ENCODE data around the gene ABHD12. TPM values are rescaled to one million over a fixed set of nuclear protein-coding genes. Genes with fewer than 3 reads are reported as not detected.

The ABHD12 gene
- total RNA-seq, 1 donor from 2014 or later, result 79.3 TPM

DNA sequence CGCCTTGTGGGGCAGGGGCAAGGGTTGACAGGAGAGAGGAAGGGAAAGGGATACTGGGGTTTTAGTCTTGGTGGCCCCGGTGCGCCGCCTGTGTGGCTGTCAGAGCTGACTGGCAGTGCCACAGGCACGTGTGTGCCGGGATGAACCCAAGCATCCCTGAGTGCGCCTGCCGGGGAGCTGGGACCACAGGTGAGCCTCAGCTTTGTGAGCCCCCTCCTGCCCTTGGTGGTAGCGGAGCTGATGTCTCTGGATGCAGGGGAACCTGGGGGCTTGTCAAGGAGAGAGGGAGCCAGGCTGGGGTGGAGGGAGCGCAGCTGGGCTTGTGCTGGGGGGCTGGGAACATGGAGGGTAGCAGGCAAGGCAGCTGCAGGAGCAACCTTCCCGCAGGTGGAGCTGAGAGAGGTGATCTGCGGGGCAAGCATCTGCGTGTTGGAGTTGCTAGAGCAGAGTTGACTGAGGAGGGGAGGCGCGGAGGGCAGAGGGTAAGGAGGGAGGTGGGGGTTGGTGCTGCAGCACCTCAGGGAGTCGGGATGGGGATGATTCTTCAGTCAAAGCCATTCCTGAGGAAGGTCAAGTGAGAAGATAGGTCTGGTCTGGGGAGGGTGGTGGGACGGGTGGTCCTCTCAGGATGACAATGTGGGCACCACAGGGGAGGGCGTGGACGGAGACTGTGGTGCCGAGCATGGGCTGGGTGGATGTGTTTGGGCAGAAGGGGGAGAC lies 114.7 kb downstream of the ABHD12 start:
- no peak overlapping the region for H3K4me3 ChIP-seq (ENCODE audit: low read depth, low read length)
- TF ChIP-seq CTCF (conservative IDR thresholded peaks at IDR 0.05; ENCODE audit: low read depth, low read length), result no peak
- no peak for DNase-seq (ENCODE audit: low read depth)

GRCh38 chr20:25274891-25275812 lies 115.5 kb downstream of the ABHD12 start:
- no peak for DNase-seq (ENCODE audit: low read depth)
- no peak for TF ChIP-seq CTCF (conservative IDR thresholded peaks at IDR 0.05; ENCODE audit: low read depth, low read length)

DNA sequence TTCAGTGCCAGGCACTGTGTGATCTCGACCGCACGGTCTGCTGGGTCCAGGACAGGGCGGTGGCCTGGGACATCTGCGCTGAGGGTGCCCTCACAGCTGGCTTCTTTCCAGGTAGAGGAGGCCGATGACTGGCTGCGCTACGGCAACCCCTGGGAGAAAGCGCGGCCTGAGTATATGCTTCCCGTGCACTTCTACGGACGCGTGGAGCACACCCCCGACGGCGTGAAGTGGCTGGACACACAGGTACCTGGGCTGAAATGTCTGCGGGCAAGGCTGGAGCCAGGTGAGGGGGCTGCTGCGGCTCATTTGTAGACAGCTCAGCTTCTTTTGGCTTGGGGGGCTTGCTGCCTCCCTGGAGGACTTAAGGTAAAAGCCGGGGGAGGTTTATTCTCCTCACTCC lies 116.2 kb downstream of the ABHD12 start:
- no peak overlapping the region for H3K4me3 ChIP-seq (ENCODE audit: low read depth, low read length)
- DNase-seq (ENCODE audit: low read depth), result no peak
- TF ChIP-seq CTCF (conservative IDR thresholded peaks at IDR 0.05; ENCODE audit: low read depth, low read length), result no peak

More at GRCh38 chr20:25274891-25275812, 115.5 kb downstream of the ABHD12 start:
- no peak overlapping the region for H3K4me3 ChIP-seq (ENCODE audit: low read depth, low read length)

- H3K4me3 ChIP-seq (ENCODE audit: low read depth, low read length), result no peak overlapping the region
- no peak for TF ChIP-seq CTCF (conservative IDR thresholded peaks at IDR 0.05; ENCODE audit: low read depth, low read length)
- DNase-seq (ENCODE audit: low read depth), result no peak
These were observed 116.9 kb downstream of the ABHD12 start for GRCh38 chr20:25273541-25274358.

DNA sequence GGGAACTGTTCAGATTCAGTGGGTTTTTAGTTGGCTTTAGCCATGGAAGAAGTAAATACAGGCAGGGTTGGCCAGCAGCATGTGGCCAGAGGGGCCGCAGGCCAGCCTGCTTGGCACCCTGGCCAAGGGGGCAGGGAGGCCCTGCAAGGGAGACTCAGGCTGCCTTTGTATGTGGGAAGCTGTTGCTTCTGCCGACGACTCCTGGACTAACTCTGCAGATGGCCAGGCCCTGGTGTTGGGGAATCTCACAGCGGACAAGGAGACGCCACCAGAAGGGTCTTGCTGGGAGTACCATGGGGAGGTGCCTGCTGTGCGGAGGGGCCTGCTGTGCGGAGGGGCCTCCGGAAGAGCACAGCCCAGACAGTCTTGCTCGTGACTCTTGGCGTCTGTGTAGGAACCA lies 117.6 kb downstream of the ABHD12 start:
- DNase-seq (ENCODE audit: low read depth), result no peak
- no peak for TF ChIP-seq CTCF (conservative IDR thresholded peaks at IDR 0.05; ENCODE audit: low read depth, low read length)
- H3K4me3 ChIP-seq (ENCODE audit: low read depth, low read length), result no peak overlapping the region

DNA sequence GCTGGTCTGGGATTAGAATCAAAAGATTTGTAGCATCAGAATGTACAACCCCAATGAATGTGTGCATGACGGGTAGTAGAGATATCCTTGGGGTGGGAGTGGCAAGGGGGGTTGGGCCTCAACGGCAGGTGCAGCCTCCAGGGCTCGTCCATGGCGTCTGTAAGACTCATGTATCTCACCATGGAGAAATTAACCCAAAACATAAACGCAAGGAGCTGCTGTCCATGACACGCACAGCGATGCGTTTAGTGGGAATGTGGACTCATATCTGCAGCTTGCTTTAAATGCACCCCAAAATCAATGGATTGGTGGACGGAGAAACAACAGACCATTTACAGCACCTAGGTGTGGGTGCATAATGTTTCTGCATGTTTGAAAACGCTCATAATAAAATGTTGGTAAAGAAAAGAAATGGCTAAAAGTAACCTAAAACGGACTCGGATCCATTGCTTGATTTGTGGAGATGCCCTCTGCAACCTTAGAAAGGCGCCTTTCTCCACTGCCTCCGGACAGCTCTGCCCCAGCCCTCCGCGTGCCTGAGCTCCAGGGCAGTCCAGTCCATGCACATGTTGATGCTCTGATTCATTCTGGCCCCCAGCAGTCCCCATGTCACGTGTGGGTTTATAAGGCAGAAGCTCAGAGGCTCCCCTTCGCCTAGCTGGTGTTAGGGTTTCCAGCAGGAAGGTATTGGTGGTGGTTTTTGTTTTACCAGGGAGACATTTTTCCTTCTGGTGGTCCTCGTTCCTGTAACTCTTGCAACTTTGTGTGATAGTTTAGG lies 118.2 kb downstream of the ABHD12 start:
- no peak overlapping the region for H3K4me3 ChIP-seq (ENCODE audit: low read depth, low read length)
- TF ChIP-seq CTCF (conservative IDR thresholded peaks at IDR 0.05; ENCODE audit: low read depth, low read length), result no peak
- no peak for DNase-seq (ENCODE audit: low read depth)
